ENCODE measurements around the gene ST8SIA6. TPM values are rescaled to one million over a fixed set of nuclear protein-coding genes. Genes with fewer than 3 reads are reported as not detected.

The ST8SIA6 gene
- total and polyA plus RNA-seq, 9 of the 15 experiments (the other 6 are each of a cell fraction or from before 2014, with no cell fraction given): 0.69 to 6.7 (median 5.0) TPM

GRCh38 chr10:17386616-17387075 is 67.7 kb downstream of the ST8SIA6 start (continued):
- TF ChIP-seq E2F1 (CRISPR knock-in tag; IDR thresholded peaks at IDR 0.05) (no peak), AFF1 (IDR thresholded peaks at IDR 0.05; ENCODE audit: low read depth in 1 of 2, partially characterized antibody in 2 of 2) (no peak), GABPB1 (CRISPR knock-in tag; IDR thresholded peaks at IDR 0.05) (no peak), KDM1A (IDR thresholded peaks at IDR 0.05) (no peak), ZKSCAN1 (IDR thresholded peaks at IDR 0.05; ENCODE audit: low read depth, low read length) (no peak), CC2D1A (IDR thresholded peaks at IDR 0.05) (no peak), ZHX1 (conservative IDR thresholded peaks at IDR 0.05; ENCODE audit: low read length) (no peak), GMEB1 (CRISPR knock-in tag; IDR thresholded peaks at IDR 0.05) (no peak), HIVEP1 (CRISPR knock-in tag; IDR thresholded peaks at IDR 0.05) (no peak), LCOR (CRISPR knock-in tag; IDR thresholded peaks at IDR 0.05) (no peak), HES1 (IDR thresholded peaks at IDR 0.05; ENCODE audit: low read depth) (no peak), TAF1 (IDR thresholded peaks at IDR 0.05; ENCODE audit: control insufficient read depth, extremely low read depth, insufficient read depth, low read length, severe bottlenecking) (peak; percentile 40), SNIP1 (IDR thresholded peaks at IDR 0.05; ENCODE audit: low read depth) (no peak), CBFA2T2 (conservative IDR thresholded peaks at IDR 0.05) (no peak), HEY1 (CRISPR knock-in tag; IDR thresholded peaks at IDR 0.05; ENCODE audit: borderline replicate concordance) (no peak), NR0B1 (IDR thresholded peaks at IDR 0.05; ENCODE audit: partially characterized antibody) (no peak), KAT8 (IDR thresholded peaks at IDR 0.05; ENCODE audit: low read depth) (0 out of 2 replicates have a peak, but pooled peaks have one; percentile 24)

All from K562 (cell line).